B cell (primary cell): ENCODE data around the gene TNIK. TPM values are rescaled to one million over a fixed set of nuclear protein-coding genes. Genes with fewer than 3 reads are reported as not detected.

ENCODE experiments used
- ATAC-seq: fragments of 200-7000 bp; cut with Tn5 transposase; one replicate; pipeline ENCODE4 v1.10.0; 2021; ENCODE audit warnings: low read depth, mild to moderate bottlenecking, moderate number of reproducible peaks, moderate library complexity
- CTCF ChIA-PET: fragments of 350-600 bp; sonication (Branson Sonifier 250); formaldehyde crosslinking; loops from one replicate; lab custom pipeline; 2021; ENCODE audit warnings: antibody characterized with exemption, inconsistent platforms; lab: Charles Lee
- POLR2A ChIA-PET: fragments of 350-600 bp; sonication (Branson Sonifier 250); formaldehyde crosslinking; loops from one replicate; lab custom pipeline; 2021; ENCODE audit warnings: antibody characterized with exemption; lab: Charles Lee
- DNase-seq: peaks from one replicate; pipeline ENCODE4 v3.0.0; 2013
- H2AFZ ChIP-seq: 2 replicates; pipeline ENCODE4 v1.6.1; 2012; ENCODE audit warnings: mild to moderate bottlenecking, low read depth, low read length; ENCODE audit not compliant: insufficient read depth, poor library complexity, severe bottlenecking
- H3K27ac ChIP-seq, 2 donors: 1 replicate in 1 of 2; 2 replicates in 1 of 2; pipeline ENCODE4 v1.5.1; 2012 to 2013; ENCODE audit warnings: low read length in 2 of 2, mild to moderate bottlenecking in 2 of 2, moderate library complexity in 1 of 2
- H3K27me3 ChIP-seq, 4 experiments: fragments of 200-600 bp in 1 of 4; sonication (generic) in 1 of 4; replicated peaks in 1 of 4; 1 replicate in 2 of 4; 2 replicates in 2 of 4; pipeline versions ENCODE4 v1.6.1 to v1.7.0; 2013 to 2016; ENCODE audit warnings: low read length in 3 of 4, mild to moderate bottlenecking in 2 of 4, mixed read lengths in 1 of 4, moderate library complexity in 1 of 4; ENCODE audit not compliant: insufficient read depth in 4 of 4, control insufficient read depth in 3 of 4; ENCODE audit errors: control extremely low read depth in 1 of 4
- H3K36me3 ChIP-seq, 2 experiments: replicated peaks in 1 of 2; 1 replicate in 1 of 2; 2 replicates in 1 of 2; pipeline versions ENCODE4 v1.6.1 to v1.7.1; 2013; ENCODE audit warnings: low read length in 1 of 2; ENCODE audit not compliant: insufficient read depth in 2 of 2, control insufficient read depth in 1 of 2; ENCODE audit errors: control extremely low read depth in 1 of 2, extremely low read depth in 1 of 2
- H3K4me1 ChIP-seq, 2 donors: fragments of 200-600 bp in 1 of 2; sonication (generic) in 1 of 2; 1 replicate in 1 of 2; 2 replicates in 1 of 2; pipeline versions ENCODE4 v1.5.1 to v1.6.1; 2013 to 2017; ENCODE audit warnings: low read length in 2 of 2; ENCODE audit not compliant: control insufficient read depth in 2 of 2, insufficient read depth in 2 of 2
- H3K4me2 ChIP-seq: replicated peaks from 2 replicates; pipeline ENCODE3; 2012; ENCODE audit warnings: mild to moderate bottlenecking, low read depth, low read length; ENCODE audit not compliant: poor library complexity, severe bottlenecking
- H3K4me3 ChIP-seq, 5 experiments: fragments of 200-600 bp in 1 of 5; sonication (generic) in 1 of 5; 1 replicate in 3 of 5; 2 replicates in 2 of 5; pipeline versions ENCODE4 v1.5.1 to v1.7.0; 2011 to 2016; ENCODE audit warnings: low read length in 4 of 5, mild to moderate bottlenecking in 4 of 5, low read depth in 2 of 5, control low read depth in 1 of 5, moderate library complexity in 1 of 5; ENCODE audit not compliant: insufficient read depth in 1 of 5; ENCODE audit errors: control extremely low read depth in 1 of 5, extremely low read depth in 1 of 5
- H3K79me2 ChIP-seq: fragments of 200-600 bp; sonication (generic); one replicate; pipeline ENCODE4 v1.6.0; 2016; ENCODE audit warnings: low read length; ENCODE audit not compliant: control insufficient read depth, insufficient read depth
- H3K9ac ChIP-seq: fragments of 200-600 bp; sonication (generic); 2 replicates; pipeline ENCODE4 v1.6.1; 2017; ENCODE audit warnings: mild to moderate bottlenecking, low read length, moderate library complexity
- H3K9me3 ChIP-seq, 3 donors: one replicate each; pipeline versions ENCODE4 v1.6.1 to v1.7.1; 2013; ENCODE audit warnings: low read length in 2 of 3; ENCODE audit not compliant: control insufficient read depth in 2 of 3, insufficient read depth in 1 of 3; ENCODE audit errors: control extremely low read depth in 1 of 3
- H4K20me1 ChIP-seq: 2 replicates; pipeline ENCODE4 v1.6.0; 2012; ENCODE audit warnings: mild to moderate bottlenecking, low read length; ENCODE audit not compliant: insufficient read depth, control insufficient read depth, poor library complexity, severe bottlenecking
- H3K27ac Mint-ChIP-seq: one replicate; pipeline ENCODE4 v1.8.0; 2021; ENCODE audit warnings: mixed read lengths
- H3K27me3 Mint-ChIP-seq: one replicate; pipeline ENCODE4 v1.8.0; 2021; ENCODE audit warnings: mixed read lengths
- H3K4me1 Mint-ChIP-seq: one replicate; pipeline ENCODE4 v1.8.0; 2021; ENCODE audit warnings: mixed read lengths
- H3K4me3 Mint-ChIP-seq: one replicate; pipeline ENCODE4 v1.8.0; 2021; ENCODE audit warnings: mixed read lengths
- H3K9me3 Mint-ChIP-seq: one replicate; pipeline ENCODE4 v1.8.0; 2022; ENCODE audit warnings: mixed read lengths; ENCODE audit not compliant: insufficient read depth
- CTCF ChIP-seq: fragments of 200-600 bp; IDR thresholded peaks from one replicate; pipeline ENCODE4 v1.8.0; 2022; ENCODE audit warnings: antibody characterized with exemption, mild to moderate bottlenecking
- EZH2 ChIP-seq: IDR thresholded peaks from 2 replicates; pipeline ENCODE4 v1.6.1; 2012; ENCODE audit warnings: borderline replicate concordance, low read depth, mild to moderate bottlenecking, moderate library complexity, low read length; ENCODE audit not compliant: insufficient read depth, poor library complexity, severe bottlenecking
- WGBS: methylation state at CpG from one replicate; pipeline ENCODE4 v1.1.5; 2013; ENCODE audit warnings: missing lambda C conversion rate; ENCODE audit not compliant: insufficient coverage; 5-methylcytosine and 5-hydroxymethylcytosine counted together
- intact Hi-C: fragments of 100-400 bp; cut with micrococcal nuclease; formaldehyde crosslinking; loops from one replicate; pipeline ENCODE4 v1.10.0; 2022
- polyA plus RNA-seq: library from polyadenylated mRNA; depleted of rRNA; stranded (reverse); fragments of >200 nt; gene quantifications from 2 replicates; pipeline ENCODE4 v1.2.3, GENCODE V29; 2012
- total RNA-seq, 2 donors: library from RNA; stranded (reverse); fragments of 120-200 nt in 1 of 2; gene quantifications; 1 replicate in 1 of 2; 2 replicates in 1 of 2; pipeline versions ENCODE4 v1.2.3 to v1.2.4, GENCODE V29; 2013 to 2022

The TNIK gene
- total and polyA plus RNA-seq, 2 donors (not counting 1 experiment from before 2014, with no cell fraction given), result 0.66 to 7.7 TPM

DNA sequence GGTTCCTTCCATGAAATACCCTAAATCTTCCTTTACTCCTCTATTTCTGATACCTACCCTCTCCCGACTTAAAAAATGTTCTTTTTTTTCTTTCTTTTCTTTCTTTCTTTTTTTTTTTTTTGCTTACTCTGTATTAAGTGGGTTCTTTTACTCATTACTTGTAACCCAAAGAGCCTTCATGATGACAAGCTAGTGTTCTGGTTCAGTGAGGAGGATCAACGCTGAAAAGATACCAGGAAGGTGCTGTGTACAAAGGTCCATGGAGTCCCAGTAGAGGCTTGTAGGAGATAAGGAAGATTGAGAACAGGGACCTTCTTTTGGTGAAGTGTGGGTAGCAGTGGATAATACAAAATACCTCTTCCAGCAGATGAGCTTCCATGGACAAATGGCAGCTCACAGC lies 369.9 kb downstream of the TNIK start:
- no peaks in the 10 kb centered on the region for H3K9me3 ChIP-seq
- ATAC-seq, result no peak
- Mint-ChIP-seq H3K27me3 (no peaks in the 10 kb centered on the region), H3K4me1 (no peaks in the 10 kb centered on the region), H3K9me3 (no peaks in the 10 kb centered on the region), H3K27ac (no peak overlapping the region), H3K4me3 (no peak overlapping the region)
- H4K20me1 ChIP-seq, result no peaks in the 10 kb centered on the region
- H3K4me3 ChIP-seq, result no peak overlapping the region
- CTCF ChIA-PET, result no interaction called here
- intact Hi-C loops, result no loop called here
- no peaks in the 10 kb centered on the region for H3K79me2 ChIP-seq
- TF ChIP-seq EZH2 (no peak), CTCF (no peak)
- no peak overlapping the region for H3K27ac ChIP-seq
- DNase-seq, result no peak
- 100% methylated on average over 1 of the region's 2 CpGs for WGBS
- H3K27me3 ChIP-seq, result no peaks in the 10 kb centered on the region
- no peak overlapping the region for H3K4me2 ChIP-seq
- no peak overlapping the region for H3K9ac ChIP-seq
- no peaks in the 10 kb centered on the region for H3K4me1 ChIP-seq
- POLR2A ChIA-PET, result no interaction called here
- H3K36me3 ChIP-seq, result no peaks in the 10 kb centered on the region
- no peak overlapping the region for H2AFZ ChIP-seq

DNA sequence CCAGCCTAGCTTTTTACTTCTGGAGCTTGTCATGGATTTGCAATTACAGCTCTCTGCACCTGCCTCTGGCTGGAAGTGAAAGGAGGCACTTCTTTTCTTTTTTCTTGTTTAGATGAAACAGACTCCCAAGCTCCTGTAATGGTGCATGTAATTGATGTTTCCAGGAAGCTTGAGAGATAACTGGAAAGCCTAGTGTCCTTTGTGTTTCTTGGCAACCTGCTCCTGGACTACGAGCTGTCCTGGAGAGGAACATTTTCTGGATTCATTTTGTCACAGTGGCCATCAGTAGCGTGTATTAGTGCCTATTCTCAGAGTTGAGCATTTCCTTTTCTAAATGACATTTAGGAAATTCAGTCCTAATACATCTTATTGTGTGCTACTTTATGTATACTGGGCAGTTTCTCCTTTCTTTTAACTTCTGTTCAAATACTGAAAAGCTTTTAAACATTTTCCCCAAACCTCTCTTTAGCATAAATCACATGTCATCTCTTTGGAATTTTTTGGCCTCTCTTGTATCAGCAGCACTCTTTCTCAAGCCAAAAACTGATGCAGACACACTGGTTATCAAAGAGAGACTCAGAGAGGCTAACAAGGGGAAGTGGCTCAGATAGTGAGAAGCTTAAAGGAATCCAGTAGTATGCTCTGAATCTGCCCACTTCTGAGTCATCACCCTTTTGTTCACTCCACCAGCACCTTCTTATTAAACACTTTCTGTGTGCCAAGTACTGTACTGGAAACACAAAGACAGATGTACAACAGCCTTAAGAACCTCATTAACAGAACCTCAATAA lies 371.0 kb downstream of the TNIK start:
- Mint-ChIP-seq H3K9me3 (no peaks in the 10 kb centered on the region), H3K4me3 (no peak overlapping the region), H3K4me1 (no peaks in the 10 kb centered on the region), H3K27me3 (no peaks in the 10 kb centered on the region), H3K27ac (no peak overlapping the region)
- no peak for ATAC-seq
- ChIA-PET CTCF (no interaction called here), POLR2A (no interaction called here)
- H4K20me1 ChIP-seq, result no peaks in the 10 kb centered on the region
- no peak for DNase-seq
- H3K4me3 ChIP-seq, result no peak overlapping the region
- no peak overlapping the region for H3K27ac ChIP-seq
- TF ChIP-seq CTCF (no peak), EZH2 (no peak)
- H3K4me1 ChIP-seq, result no peaks in the 10 kb centered on the region
- WGBS, result no CpG with 5 or more reads among the region's 2 CpGs
- no peak overlapping the region for H3K9ac ChIP-seq
- no peaks in the 10 kb centered on the region for H3K27me3 ChIP-seq
- no peaks in the 10 kb centered on the region for H3K9me3 ChIP-seq
- no peak overlapping the region for H2AFZ ChIP-seq
- H3K36me3 ChIP-seq, result no peaks in the 10 kb centered on the region
- intact Hi-C loops, result no loop called here
- H3K79me2 ChIP-seq, result no peaks in the 10 kb centered on the region
- no peak overlapping the region for H3K4me2 ChIP-seq
